ENCODE data around the gene MPND.

DNA sequence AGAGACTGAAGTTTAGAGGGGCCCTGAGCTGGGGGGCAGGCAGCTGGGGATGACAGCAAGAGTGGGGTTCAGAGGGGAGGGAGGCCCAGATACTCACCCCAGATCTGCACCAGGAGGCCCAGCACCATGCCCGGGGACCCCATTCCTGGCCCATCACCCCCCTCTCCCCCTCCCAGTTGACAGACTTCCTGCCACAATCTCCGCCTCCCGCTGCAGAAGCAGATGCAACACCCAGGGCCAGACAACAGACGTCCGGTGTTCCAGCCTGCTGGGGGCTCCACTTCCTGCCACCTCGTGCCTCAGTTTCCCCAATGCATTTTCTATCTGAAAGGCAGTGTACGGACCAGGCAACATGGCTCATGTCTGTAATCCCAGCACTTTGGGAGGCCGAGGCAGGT is 41.1 kb upstream of the MPND start, which contains the start of gene TMIGD2:
- TF ChIP-seq TAF1 (IDR thresholded peaks at IDR 0.05; ENCODE audit: borderline replicate concordance, low read depth, low read length), result no peak
- no peak for TF ChIP-seq POLR2AphosphoS5 (IDR thresholded peaks at IDR 0.05; ENCODE audit: low read depth, low read length)

Measured in GM12892 (cell line).